H1 (cell line): ENCODE measurements around the gene CBLL2. TPM values are rescaled to one million over a fixed set of nuclear protein-coding genes. Genes with fewer than 3 reads are reported as not detected.

Experiments
- ATF2 ChIP-seq: IDR thresholded peaks from 2 replicates; pipeline ENCODE4 v1.6.1; 2012; ENCODE audit warnings: low read length, inconsistent platforms
- EZH2 ChIP-seq: fragments of 200-600 bp; sonication (generic); IDR thresholded peaks from 2 replicates; pipeline ENCODE4 v1.7.1; 2012; ENCODE audit warnings: low read depth, mild to moderate bottlenecking, moderate library complexity, low read length, inconsistent platforms; ENCODE audit not compliant: severe bottlenecking
- polyA plus RNA-seq, 7 experiments: library from polyadenylated mRNA; depleted of rRNA in 3 of 7; stranded (reverse) in 5 of 7; unstranded in 2 of 7; fragments of >200 nt in 5 of 7; fragments of 200-250 nt in 2 of 7; gene quantifications; 1 replicate in 5 of 7; 2 replicates in 1 of 7; 4 replicates in 1 of 7; pipeline versions ENCODE4 v1.2.1 to v1.2.3, GENCODE V29; 2011 to 2013; ENCODE audit warnings: missing spikeins in 2 of 7, mixed read lengths in 2 of 7
- total RNA-seq: library from RNA; stranded (reverse); fragmentation: NEBNext Ultra II Directional; extraction: Animal tissue kit (Norgen Biotek cat#: 25700); gene quantifications from 2 replicates; pipeline ENCODE4 v1.2.1, GENCODE V29; 2021

Gene CBLL2
- total and polyA plus RNA-seq, 2 of the 8 experiments (the other 6 are each of a cell fraction or from before 2014, with no cell fraction given) = not detected

DNA sequence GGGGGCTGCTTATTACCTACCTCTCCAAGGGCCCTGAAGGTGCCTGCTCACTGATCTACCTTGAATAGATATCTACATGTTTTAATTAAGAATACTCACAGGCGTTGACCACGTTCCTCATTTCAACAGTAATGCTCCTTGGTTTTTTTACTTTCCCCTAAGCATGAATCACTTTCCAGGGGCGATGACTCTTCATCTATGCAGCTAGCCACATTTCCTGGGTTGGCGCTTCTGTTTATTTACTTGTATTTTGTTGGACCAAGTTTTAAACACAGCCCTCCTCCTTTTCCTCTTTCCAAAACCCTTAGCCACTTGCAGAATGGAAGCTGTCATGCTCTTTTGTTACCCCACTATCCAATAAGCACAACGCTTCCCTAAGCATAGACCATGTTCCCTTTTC lies 50.8 kb downstream of the CBLL2 start (continued):
- TF ChIP-seq ATF2 (no peak), EZH2 (no peak)
- TF ChIP-seq, all 59 proteins: peak for 0

Other genes starting within 250 kb of the CBLL2 start
- gene PHEX, start 240.6 kb upstream of the CBLL2 start, total RNA-seq = 0.11 and 0.15 TPM in 2 replicates
- 0.02 and 0.03 TPM in 2 replicates for gene PHEX, start 240.6 kb upstream of the CBLL2 start, polyA plus RNA-seq (2011; rRNA removed)